ENCODE measurements around the gene WDR93. TPM values are rescaled to one million over a fixed set of nuclear protein-coding genes. Genes with fewer than 3 reads are reported as not detected.
A peak's percentile ranks its signal among the peaks of the same experiment; 100 is the strongest.

Gene WDR93
- total RNA-seq, 1 donor from 2014 or later, result not detected

GRCh38 chr15:89760303-89761008 is 69.8 kb downstream of the WDR93 start:
- intact Hi-C loops (cut with micrococcal nuclease), result loop anchor here (2.0 kb wide), 1 partner anchor 114 kb away; no protein-coding TSS in a partner anchor
- ATAC-seq (peak; percentile 94), DNase-seq (peak; percentile 91)

DNA sequence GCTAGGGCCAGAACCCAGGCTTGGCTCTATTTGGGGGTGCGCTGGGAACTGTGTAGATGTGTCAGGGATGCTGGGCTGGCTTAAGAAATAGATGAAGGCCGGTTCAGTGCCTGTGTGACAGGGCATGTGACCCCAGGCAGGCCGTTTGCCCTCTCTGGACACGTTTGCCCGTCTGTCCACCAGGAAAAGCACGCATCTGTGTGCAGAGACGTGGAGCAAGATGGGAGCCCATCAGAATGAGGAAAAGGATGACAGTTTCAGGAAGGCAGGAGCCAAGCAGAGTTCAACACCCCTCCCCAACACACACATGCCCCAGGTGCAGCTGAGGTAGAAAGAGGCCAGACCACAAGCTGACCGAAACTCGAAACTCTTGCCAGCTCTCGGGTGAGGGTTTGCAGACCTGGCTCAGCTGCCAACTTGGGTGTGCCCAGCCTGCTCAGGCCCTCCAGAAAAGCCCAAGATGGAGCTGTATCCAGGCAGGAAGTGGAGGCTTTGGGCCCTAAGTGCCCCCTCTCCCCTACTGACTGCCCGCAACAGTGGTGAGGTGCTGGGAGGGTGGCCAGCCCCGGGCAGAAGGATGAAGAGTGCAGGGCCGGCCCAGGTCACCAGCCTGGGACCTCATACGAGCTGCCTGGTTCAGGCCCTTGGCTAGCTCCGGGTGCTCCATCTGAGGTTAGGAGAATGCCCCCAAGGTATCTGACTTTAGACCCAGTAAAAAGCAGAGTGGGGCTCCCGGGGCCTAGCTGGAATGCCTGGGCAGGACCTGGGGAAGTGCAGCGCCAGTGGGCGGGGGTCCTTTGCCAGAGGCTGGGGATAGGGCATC is 70.6 kb downstream of the WDR93 start:
- ATAC-seq (peak; percentile 12), DNase-seq (no peak)
- intact Hi-C loops (cut with micrococcal nuclease), result loop anchor here (2.0 kb wide), 1 partner anchor 114 kb away; no protein-coding TSS in a partner anchor

DNA sequence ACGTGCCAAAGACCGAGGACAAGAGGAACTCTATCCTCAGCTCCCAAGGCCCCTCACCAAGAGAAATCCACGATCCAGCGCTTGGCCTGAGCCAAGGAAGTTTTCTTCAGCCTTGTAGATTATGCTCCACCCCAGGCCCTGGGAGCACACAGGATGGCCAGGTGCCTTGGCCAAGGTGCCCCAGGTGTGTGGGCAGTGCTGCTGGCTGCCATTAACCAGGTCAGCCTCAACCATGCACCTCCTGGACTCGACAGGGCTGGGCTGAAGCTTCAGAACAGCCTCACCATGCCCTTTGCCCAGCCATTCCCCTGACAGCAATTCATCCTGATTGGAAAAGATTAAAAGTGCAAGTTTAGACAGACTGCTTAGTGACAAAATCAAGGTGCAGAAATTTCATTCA is 71.3 kb downstream of the WDR93 start:
- ATAC-seq (no peak), DNase-seq (no peak)
- intact Hi-C loops (cut with micrococcal nuclease), result loop anchor here (2.0 kb wide), 1 partner anchor 113 kb away; no protein-coding TSS in a partner anchor

- ATAC-seq (no peak), DNase-seq (no peak)
- intact Hi-C loops (cut with micrococcal nuclease), result no loop called here
Measured at GRCh38 chr15:89765694-89766093, 75.1 kb downstream of the WDR93 start.

- DNase-seq (peak; percentile 74), ATAC-seq (peak; percentile 92)
Measured at GRCh38 chr15:89766357-89767311, 76.0 kb downstream of the WDR93 start.

DNA sequence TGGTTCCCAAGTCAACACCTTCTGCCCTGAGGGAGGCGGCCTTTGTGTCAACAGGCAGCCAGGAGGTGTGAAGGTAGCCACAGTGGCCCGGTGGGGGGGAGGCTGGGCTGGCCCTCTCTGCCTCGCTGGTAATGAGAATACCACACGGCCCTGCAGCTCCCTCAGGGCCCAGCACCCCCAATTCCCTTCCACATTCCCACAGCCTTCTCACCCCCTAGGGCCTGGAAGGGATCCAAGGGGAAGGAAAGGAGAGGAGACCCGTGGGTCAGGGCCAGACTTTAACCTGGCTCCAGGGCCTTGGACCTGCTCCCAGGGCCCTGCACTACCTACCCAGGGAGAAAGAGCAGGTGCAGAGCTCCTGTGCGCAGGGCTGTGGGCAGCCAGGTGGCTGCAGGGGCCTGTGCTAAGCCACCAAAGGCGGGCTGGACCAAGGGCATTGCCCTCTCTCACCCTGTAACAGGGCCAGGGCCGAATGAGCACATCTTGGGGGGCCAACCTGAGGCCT is 76.9 kb downstream of the WDR93 start:
- intact Hi-C loops (cut with micrococcal nuclease), result no loop called here
- peak; percentile 19 for ATAC-seq
- DNase-seq, result no peak

More at GRCh38 chr15:89766357-89767311, 76.0 kb downstream of the WDR93 start:
- intact Hi-C loops (cut with micrococcal nuclease), result no loop called here

- peak; percentile 54 for DNase-seq
- intact Hi-C loops (cut with micrococcal nuclease), result no loop called here
- ATAC-seq, result peak; percentile 51
Measured at GRCh38 chr15:89768071-89768500, 77.5 kb downstream of the WDR93 start.

GRCh38 chr15:89769366-89769765 is 78.8 kb downstream of the WDR93 start:
- ATAC-seq (no peak), DNase-seq (no peak)
- intact Hi-C loops (cut with micrococcal nuclease), result no loop called here

- ATAC-seq (no peak), DNase-seq (no peak)
- intact Hi-C loops (cut with micrococcal nuclease), result no loop called here
Measured at GRCh38 chr15:89770041-89770440, 79.4 kb downstream of the WDR93 start.

- no peak for ATAC-seq
- no peak for DNase-seq
- intact Hi-C loops (cut with micrococcal nuclease), result no loop called here
Measured at GRCh38 chr15:89772932-89773583, 82.4 kb downstream of the WDR93 start.

DNA sequence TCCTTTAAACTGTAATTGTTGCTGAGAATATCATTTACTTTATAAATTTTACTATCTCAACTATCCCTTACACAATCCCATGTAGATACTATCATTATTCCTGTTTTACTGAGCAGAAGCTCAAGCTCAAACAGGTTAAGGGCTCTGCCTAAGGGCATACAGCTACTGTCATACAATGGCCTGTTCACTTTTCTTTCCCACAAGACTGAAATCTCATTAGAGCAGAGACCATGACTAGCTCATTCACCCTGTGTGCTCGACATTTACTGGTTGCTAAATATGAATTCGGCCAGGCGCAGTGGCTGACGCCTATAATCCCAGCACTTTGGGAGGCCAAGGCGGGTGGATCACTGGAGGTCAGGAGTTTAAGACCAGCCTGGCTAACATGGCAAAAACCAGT is 83.9 kb downstream of the WDR93 start:
- intact Hi-C loops (cut with micrococcal nuclease), result no loop called here
- ATAC-seq (no peak), DNase-seq (no peak)

- no peak for ATAC-seq
- DNase-seq, result no peak
- intact Hi-C loops (cut with micrococcal nuclease), result no loop called here
Measured at GRCh38 chr15:89775815-89776214, 85.2 kb downstream of the WDR93 start.

DNA sequence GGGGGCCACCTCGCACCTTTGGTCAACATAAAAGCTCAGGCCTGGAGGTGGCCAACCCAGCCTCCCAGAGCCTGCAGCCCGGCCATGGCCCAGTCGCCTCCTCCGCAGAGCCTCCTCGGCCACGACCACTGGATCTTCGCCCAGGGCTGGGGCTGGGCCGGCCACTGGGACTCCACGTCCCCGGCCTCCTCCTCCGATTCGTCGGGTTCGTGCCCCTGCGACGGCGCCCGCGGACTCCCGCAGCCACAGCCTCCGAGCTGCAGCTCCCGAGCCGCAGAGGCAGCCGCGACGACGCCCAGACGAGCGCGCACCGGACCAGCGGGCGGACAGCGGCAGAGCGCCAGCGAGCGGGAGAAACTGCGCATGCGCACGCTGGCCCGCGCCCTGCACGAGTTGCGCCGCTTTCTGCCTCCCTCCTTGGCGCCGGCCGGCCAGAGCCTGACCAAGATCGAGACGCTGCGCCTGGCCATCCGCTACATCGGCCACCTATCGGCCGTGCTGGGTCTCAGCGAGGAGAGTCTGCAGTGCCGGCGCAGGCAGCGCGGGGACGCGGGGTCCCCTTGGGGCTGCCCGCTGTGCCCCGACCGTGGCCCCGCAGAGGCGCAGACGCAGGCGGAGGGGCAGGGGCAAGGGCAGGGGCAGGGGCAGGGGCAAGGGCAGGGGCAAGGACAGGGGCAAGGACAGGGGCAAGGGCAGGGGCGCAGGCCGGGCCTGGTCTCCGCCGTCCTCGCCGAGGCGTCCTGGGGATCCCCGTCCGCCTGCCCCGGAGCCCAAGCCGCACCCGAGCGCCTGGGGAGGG is 85.9 kb downstream of the WDR93 start, which contains the start of gene MESP2:
Gene MESP2 (plus strand): TSS at position 59 of the 799 bp plus-strand sequence. CDS start 26 bp downstream, at position 85.
- peak; percentile 96 for ATAC-seq
- DNase-seq, result peak; percentile 94
- intact Hi-C loops (cut with micrococcal nuclease), result no loop called here

GRCh38 chr15:89777073-89777751 is 86.6 kb downstream of the WDR93 start:
- intact Hi-C loops (cut with micrococcal nuclease), result no loop called here
- ATAC-seq (peak; percentile 10), DNase-seq (no peak)

DNA sequence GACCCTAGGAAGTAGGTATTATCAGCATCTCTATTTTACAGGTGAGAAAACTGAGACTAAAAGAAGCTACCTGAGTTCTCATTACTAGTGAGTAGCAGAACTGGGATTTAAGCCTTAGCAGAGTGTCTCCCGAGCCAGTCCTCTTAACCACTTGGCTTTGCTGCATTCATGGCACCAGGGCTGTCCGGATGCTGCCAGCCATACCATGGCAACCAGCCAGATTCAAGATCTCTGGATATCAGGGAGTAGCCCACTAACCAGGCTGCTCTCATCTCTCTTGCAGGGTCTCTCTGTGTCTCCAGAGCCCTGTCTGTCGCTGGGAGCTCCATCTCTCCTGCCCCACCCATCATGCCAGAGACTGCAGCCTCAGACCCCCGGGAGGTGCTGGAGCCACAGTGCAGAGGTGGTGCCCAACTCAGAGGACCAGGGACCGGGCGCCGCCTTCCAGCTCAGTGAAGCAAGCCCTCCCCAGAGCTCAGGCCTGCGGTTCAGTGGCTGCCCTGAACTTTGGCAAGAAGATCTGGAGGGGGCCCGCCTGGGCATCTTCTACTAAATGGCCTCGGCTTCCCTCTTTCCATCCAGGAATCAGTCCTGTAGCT is 87.3 kb downstream of the WDR93 start:
- intact Hi-C loops (cut with micrococcal nuclease), result no loop called here
- ATAC-seq (no peak), DNase-seq (no peak)

DNA sequence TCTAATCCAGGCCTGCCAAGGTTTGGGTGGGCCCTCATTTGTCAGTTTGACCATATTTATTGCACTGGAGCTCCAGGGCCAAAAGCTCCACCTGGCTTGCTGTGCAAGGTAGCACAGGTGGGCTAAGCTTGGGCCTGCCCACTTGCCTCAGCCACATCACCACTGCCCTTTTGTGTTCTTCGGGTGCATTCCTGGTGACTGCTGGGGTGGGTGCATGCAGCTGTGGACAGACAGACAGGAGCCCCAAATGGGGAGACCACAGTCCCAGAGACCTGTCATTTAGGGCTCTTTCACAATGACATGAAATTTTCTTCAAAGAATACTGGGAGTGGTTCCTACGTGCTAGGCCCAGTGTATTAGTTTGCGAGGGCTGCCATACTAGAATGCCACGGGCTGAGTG is 88.2 kb downstream of the WDR93 start:
- intact Hi-C loops (cut with micrococcal nuclease), result no loop called here
- ATAC-seq (no peak), DNase-seq (no peak)

DNA sequence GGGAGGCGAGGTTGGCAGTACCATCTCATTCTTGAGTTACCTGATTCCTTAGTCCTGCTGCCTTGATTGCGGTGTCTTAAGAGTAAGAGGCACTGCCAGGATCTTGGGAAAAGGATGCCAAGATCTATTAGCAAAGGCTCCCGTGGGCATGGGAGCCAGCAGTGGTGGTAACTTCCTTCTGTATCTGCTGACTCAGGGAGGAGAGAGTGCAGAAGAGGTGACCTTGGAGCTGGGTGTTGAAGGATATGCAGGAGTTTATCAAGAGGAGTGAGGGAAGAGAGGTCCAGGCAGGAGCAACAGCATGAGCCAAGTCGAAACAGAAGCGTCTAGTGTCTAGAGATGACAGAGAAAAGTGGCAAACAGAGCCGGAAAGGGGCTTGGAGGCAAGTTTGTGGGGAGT is 90.0 kb downstream of the WDR93 start:
- DNase-seq (no peak), ATAC-seq (no peak)
- intact Hi-C loops (cut with micrococcal nuclease), result no loop called here
